Thoracic aorta (tissue), 2 donors: ENCODE results near the gene OR10A6. TPM values are rescaled to one million over a fixed set of nuclear protein-coding genes. Genes with fewer than 3 reads are reported as not detected.

Source experiments
- ATAC-seq: fragments of 150-250 bp; one replicate; pipeline ENCODE4 v1.8.0; 2017; ENCODE audit warnings: low read depth; ENCODE audit not compliant: insufficient number of reproducible peaks, low FRiP score
- DNase-seq: peaks from one replicate; pipeline ENCODE4 v3.0.0-alpha.2; 2020; ENCODE audit warnings: low spot score
- H3K27ac ChIP-seq, 2 donors: fragments of 200-600 bp; sonication (generic); 1 replicate in 1 of 2; 2 replicates in 1 of 2; pipeline ENCODE4 v1.5.1; 2016; ENCODE audit warnings: mild to moderate bottlenecking in 2 of 2, moderate library complexity in 2 of 2
- H3K27me3 ChIP-seq: fragments of 200-600 bp; sonication (generic); replicated peaks from 2 replicates; pipeline ENCODE4 v1.6.0; 2016; ENCODE audit warnings: mild to moderate bottlenecking; ENCODE audit not compliant: insufficient read depth
- H3K36me3 ChIP-seq: fragments of 200-600 bp; sonication (generic); one replicate; pipeline ENCODE4 v1.5.1; 2016
- H3K4me1 ChIP-seq, 2 donors: fragments of 200-600 bp; sonication (generic); 1 replicate in 1 of 2; 2 replicates in 1 of 2; pipeline versions ENCODE4 v1.5.1 to v1.6.0; 2016; ENCODE audit warnings: low read depth in 2 of 2, mild to moderate bottlenecking in 1 of 2; ENCODE audit not compliant: control insufficient read depth in 1 of 2
- H3K4me3 ChIP-seq: fragments of 200-600 bp; sonication (generic); 2 replicates; pipeline ENCODE4 v1.5.1; 2016; ENCODE audit warnings: mild to moderate bottlenecking
- H3K9me3 ChIP-seq: fragments of 200-600 bp; sonication (generic); 2 replicates; pipeline ENCODE4 v1.5.1; 2016
- total RNA-seq, 2 donors: library from RNA; depleted of rRNA; stranded (reverse); fragments of >200 nt; gene quantifications; one replicate each; pipeline versions ENCODE4 v1.1.0 to v1.2.3, GENCODE V29; 2016
- TF ChIP-seq, protein P1 (sequence below): fragments of 200-600 bp; sonication (generic); IDR thresholded peaks from one replicate; pipeline ENCODE4 v1.5.1; 2019; ENCODE audit warnings: antibody characterized with exemption

OR10A6 gene
- total RNA-seq, 2 donors from 2014 or later: not detected

DNA sequence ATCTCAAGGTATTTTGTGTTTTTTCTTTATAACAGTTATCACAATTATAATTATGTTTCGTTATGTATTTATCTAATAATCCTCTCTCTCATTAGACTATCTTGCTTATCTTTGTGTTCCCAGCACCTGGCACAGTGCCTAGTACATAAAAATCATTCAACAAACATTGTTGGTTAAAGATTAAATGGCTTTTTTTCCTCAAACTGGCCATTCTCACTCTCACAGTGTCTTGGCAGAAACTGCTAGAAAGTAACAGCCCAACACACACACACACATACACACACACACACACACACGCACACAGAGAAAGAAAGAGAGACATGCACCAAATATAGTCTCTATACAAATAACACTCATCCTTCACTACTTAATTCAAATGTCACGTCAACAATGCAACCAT lies 36.8 kb downstream of the OR10A6 start:
- ATAC-seq (no peak), DNase-seq (no peak)
- H3K27me3 ChIP-seq: no peaks in the 10 kb centered on the region
- H3K36me3 ChIP-seq: no peaks in the 10 kb centered on the region
- TF ChIP-seq, protein P1, sequence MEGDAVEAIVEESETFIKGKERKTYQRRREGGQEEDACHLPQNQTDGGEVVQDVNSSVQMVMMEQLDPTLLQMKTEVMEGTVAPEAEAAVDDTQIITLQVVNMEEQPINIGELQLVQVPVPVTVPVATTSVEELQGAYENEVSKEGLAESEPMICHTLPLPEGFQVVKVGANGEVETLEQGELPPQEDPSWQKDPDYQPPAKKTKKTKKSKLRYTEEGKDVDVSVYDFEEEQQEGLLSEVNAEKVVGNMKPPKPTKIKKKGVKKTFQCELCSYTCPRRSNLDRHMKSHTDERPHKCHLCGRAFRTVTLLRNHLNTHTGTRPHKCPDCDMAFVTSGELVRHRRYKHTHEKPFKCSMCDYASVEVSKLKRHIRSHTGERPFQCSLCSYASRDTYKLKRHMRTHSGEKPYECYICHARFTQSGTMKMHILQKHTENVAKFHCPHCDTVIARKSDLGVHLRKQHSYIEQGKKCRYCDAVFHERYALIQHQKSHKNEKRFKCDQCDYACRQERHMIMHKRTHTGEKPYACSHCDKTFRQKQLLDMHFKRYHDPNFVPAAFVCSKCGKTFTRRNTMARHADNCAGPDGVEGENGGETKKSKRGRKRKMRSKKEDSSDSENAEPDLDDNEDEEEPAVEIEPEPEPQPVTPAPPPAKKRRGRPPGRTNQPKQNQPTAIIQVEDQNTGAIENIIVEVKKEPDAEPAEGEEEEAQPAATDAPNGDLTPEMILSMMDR: no peak
- no peaks in the 10 kb centered on the region for H3K4me1 ChIP-seq
- H3K4me3 ChIP-seq: no peak overlapping the region
- H3K9me3 ChIP-seq: no peaks in the 10 kb centered on the region
- no peak overlapping the region for H3K27ac ChIP-seq

DNA sequence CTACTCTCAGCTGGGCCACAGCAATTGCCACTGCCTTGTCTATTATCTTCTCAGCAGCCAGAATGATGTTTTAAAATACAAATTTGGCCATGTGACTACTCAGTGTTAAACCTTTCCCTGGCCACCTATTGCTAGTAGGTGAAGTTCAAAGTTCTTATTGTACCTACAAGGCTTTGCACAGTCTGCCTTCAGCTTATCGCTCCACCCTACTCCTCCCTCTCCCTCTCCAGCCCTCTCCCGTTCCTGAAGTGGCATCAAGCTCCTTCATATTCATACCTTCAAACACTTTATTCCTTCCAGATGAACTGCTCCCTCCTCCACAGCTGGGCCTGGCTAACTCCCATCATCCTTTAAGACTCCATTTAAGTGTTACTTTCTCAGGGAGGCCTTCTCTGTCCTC lies 37.3 kb downstream of the OR10A6 start:
- Histone ChIP-seq H3K27ac (no peak overlapping the region), H3K27me3 (no peaks in the 10 kb centered on the region), H3K9me3 (no peaks in the 10 kb centered on the region), H3K36me3 (no peaks in the 10 kb centered on the region), H3K4me3 (no peak overlapping the region), H3K4me1 (no peaks in the 10 kb centered on the region)
- no peak for DNase-seq
- TF ChIP-seq, protein P1: no peak
- ATAC-seq: no peak

DNA sequence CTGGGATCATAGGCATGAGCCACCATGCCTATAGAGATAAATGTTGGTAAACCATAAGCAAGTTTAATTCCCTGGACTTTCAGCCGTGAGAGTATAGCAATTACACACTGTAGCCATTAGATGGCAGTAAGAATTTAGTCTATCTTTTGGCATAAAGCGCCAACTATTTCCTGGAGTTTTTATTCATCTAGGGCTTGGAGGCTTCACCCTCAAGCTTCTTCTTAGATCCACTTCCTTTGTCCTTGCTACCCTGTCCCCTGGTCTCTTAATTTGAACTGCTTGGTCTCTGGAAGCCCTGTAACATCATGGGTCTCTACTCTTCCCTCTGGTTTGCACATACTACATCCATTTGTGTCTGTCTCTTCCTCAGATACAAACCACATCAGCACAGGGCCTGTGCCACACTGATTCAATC lies 38.2 kb downstream of the OR10A6 start:
- no peaks in the 10 kb centered on the region for H3K36me3 ChIP-seq
- H3K27ac ChIP-seq: no peak overlapping the region
- H3K27me3 ChIP-seq: no peaks in the 10 kb centered on the region
- H3K9me3 ChIP-seq: no peaks in the 10 kb centered on the region
- H3K4me3 ChIP-seq: no peak overlapping the region
- TF ChIP-seq, protein P1: peak; percentile 56
- DNase-seq: no peak
- ATAC-seq: no peak
- no peaks in the 10 kb centered on the region for H3K4me1 ChIP-seq

DNA sequence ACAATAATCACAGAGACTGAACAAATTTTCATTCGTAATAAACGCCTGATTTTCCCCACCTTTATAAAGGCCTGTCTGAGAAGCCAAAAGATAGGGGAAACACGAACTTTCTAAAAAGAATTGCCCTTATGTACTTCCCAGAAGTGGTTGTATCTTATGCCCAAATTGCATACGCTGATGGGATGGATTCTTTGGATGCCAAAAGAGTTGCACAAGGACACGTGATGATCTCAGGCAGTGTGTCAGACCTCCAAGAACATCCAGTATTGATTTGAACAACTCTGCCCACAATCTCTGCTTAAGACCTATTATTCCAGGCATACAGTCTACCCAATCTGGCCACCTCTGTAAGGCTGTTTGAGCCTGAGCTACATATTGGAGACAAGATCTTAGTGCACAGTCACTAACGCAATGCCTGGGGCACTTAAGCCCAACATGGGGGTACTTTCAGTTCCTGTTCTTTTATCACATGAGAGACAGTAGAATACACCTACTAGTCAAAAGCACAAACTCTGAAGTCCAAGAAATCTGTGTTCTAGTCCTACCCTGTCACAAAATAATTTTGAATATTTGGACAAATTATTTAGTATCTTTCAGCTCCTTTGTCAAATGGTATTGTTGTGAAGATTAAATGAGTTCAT lies 38.9 kb downstream of the OR10A6 start:
- ATAC-seq (no peak), DNase-seq (no peak)
- no peak overlapping the region for H3K27ac ChIP-seq
- H3K9me3 ChIP-seq: no peaks in the 10 kb centered on the region
- no peaks in the 10 kb centered on the region for H3K36me3 ChIP-seq
- H3K4me1 ChIP-seq: no peaks in the 10 kb centered on the region
- TF ChIP-seq, protein P1: no peak
- H3K4me3 ChIP-seq: no peak overlapping the region
- no peaks in the 10 kb centered on the region for H3K27me3 ChIP-seq

DNA sequence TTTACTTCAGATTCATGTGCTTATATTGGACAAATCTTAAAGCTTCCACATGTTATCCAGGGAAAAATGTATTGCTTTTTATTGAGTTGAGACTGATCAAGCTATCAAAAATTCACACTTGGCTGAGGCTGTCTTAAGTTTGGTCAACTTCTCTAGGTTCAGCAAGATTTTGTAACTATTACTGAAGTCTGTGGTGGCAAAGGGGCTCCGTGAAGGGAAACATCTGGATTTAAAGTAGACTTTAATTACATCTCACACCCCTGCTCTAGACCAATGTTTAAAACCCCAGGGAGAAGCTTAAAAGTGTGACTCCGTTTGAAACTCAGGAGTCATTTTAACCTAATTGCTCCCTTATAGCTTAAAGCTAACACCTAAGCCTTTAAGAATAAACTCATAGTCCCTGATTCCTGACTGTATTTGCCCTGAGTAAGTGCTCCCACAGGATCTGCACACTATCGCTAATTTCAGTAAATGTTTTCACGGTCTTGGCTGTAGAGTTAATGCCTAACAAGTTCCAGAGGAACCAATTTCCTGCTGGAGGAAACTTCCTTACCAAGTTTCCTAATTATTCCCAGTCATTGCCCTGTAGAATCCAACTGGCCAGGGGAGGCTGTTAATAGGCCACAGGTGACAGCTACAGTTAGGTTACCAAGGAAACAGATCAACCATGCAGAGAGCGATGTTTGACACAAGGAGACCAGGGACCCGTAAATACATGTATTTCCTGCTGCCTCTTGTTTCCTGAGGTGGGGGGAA lies 40.5 kb downstream of the OR10A6 start:
- no peak for ATAC-seq
- Histone ChIP-seq H3K4me3 (no peak overlapping the region), H3K27me3 (no peaks in the 10 kb centered on the region), H3K4me1 (no peaks in the 10 kb centered on the region), H3K27ac (no peak overlapping the region), H3K36me3 (no peaks in the 10 kb centered on the region), H3K9me3 (no peaks in the 10 kb centered on the region)
- TF ChIP-seq, protein P1: no peak
- DNase-seq: no peak
